ENCODE results near the gene APEH. TPM values are rescaled to one million over a fixed set of nuclear protein-coding genes. Genes with fewer than 3 reads are reported as not detected.
"Not testable (repeated sequence)": the region's sequence is repeated elsewhere in the genome, so short reads cannot be mapped to it uniquely, and the experiment has no call there.

The APEH gene
- total RNA-seq, 1 donor from 2014 or later: 126 TPM

DNA sequence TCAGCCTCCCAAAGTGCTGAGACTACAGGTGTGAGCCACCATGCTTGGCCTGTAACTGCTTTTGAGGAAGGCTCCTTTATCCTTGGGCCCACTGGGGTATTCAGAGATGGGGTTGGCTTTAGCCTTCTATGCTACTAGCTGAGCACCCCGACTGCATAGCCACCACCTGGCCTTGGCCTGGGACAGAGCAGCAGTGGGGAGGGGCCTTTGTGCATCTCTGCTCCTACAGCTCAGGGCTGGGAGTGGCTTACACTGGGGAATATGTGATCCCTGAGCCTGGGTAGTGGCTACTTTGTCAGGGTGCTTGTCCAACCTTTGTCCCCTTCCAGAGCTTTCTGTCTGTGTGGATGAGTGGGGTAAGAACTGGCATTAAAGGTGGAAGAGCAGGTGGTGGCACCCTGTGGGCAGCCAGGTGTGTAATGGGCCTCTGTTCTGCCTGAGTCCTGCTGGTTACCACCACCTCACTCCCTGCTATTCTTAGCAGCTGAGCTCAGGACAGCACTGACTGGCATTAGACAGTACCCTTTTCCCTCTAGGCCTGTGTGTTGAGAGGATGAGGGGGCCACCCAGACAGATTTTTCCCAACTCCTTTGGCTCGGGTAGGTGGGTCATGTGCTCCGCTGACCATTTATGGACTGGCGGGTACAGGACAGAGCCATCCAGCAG, 21.3 kb downstream of the APEH start:
- not testable (repeated sequence) for DNase-seq (ENCODE audit: low read depth); H3K4me3 ChIP-seq (ENCODE audit: low read depth, low read length)

GRCh38 chr3:49699281-49699979, 25.3 kb downstream of the APEH start:
- H3K4me3 ChIP-seq (ENCODE audit: low read depth, low read length): no peak overlapping the region
- TF ChIP-seq CTCF (conservative IDR thresholded peaks at IDR 0.05; ENCODE audit: low read depth, low read length): no peak
- no peak for DNase-seq (ENCODE audit: low read depth)

GRCh38 chr3:49700014-49700413, 25.9 kb downstream of the APEH start:
- H3K4me3 ChIP-seq (ENCODE audit: low read depth, low read length): no peak overlapping the region
- no peak for TF ChIP-seq CTCF (conservative IDR thresholded peaks at IDR 0.05; ENCODE audit: low read depth, low read length)
- DNase-seq (ENCODE audit: low read depth): no peak

DNA sequence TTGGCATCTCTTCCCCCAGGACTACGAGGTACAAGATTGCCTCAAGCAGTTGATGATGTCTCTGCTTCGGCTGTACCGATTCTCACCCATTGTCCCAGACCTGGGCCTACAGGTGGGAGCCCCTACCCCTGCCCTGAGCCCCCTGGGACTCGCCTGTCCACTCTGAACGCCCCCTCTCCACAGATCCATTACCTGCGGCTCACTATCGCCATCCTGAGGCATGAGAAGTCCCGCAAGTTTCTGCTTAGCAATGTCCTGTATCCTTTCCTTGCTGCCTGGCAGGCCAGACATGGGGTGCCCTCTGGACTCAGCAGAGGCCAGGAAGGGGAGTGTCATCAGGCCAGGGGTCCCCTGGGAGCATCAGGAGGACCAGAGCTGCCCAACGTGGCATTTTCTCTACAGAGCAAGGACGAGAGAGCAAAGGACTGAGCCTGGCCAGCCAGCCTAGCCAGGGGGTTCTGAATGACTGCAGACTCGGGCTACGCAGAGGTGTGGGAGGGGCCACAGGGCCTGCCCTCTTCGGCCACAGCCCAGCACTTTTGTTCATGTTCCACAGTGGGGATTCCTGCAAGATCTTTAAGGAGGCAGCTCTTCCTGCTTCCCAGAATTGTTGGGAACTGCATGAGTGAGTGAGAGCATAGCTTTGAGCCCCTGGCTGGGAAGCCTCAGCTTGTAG, 26.4 kb downstream of the APEH start:
- no peak for DNase-seq (ENCODE audit: low read depth)
- TF ChIP-seq CTCF (conservative IDR thresholded peaks at IDR 0.05; ENCODE audit: low read depth, low read length): peak; percentile 28
- no peak overlapping the region for H3K4me3 ChIP-seq (ENCODE audit: low read depth, low read length)

DNA sequence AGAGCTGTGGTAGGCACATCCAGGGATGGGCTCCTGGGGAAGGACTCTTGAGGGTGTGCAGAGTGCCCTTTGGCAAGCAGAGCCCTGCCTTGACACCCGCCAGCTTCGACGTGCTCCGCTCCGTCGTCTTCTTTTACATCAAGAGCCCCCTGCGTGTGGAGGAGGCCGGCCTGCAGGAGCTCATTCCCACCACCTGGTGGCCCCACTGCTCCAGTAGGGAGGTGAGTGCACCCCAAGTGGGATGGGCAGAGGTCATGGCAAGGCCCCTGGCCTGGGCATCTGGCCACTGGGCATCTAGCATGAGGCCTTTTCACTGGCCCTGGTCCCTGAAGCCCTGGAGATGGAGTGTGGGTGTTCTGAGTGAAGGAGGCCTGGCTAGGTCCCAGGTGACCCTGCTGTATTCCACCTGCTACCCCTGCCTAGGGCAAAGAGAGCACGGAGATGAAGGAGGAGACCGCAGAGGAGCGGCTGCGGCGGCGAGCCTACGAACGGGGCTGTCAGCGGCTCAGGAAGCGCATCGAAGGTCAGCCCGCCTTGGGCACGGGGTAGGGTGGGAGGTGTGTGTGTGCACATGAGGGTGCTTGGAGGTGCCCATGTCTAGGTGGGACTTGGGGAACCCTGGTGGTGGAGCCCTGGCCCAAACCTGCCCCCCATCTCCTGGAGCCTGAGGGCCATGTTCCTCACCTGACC, 27.4 kb downstream of the APEH start:
- H3K4me3 ChIP-seq (ENCODE audit: low read depth, low read length): no peak overlapping the region
- DNase-seq (ENCODE audit: low read depth): no peak
- peak; percentile 65 for TF ChIP-seq CTCF (conservative IDR thresholded peaks at IDR 0.05; ENCODE audit: low read depth, low read length)

DNA sequence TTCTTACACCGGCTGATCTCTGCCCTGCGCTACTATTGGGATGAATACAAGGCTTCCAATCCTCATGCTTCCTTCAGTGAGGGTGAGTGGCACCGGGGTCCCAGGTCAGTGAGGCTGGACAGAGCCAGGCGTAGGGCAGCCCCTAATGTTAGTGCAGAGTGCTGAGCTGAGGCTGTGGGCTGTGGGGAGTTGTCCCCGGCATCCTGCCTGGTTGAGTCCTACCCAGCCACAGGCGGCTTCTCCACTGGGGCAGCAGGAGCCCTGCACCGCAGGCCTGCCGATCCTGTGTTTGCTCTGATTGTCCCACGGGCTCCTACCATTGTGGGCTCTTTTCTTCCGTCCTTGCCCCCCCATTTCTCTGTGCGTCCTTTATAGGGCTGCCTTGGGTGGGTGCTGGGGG, 28.5 kb downstream of the APEH start:
- no peak for DNase-seq (ENCODE audit: low read depth)
- H3K4me3 ChIP-seq (ENCODE audit: low read depth, low read length): no peak overlapping the region
- TF ChIP-seq CTCF (conservative IDR thresholded peaks at IDR 0.05; ENCODE audit: low read depth, low read length): no peak

DNA sequence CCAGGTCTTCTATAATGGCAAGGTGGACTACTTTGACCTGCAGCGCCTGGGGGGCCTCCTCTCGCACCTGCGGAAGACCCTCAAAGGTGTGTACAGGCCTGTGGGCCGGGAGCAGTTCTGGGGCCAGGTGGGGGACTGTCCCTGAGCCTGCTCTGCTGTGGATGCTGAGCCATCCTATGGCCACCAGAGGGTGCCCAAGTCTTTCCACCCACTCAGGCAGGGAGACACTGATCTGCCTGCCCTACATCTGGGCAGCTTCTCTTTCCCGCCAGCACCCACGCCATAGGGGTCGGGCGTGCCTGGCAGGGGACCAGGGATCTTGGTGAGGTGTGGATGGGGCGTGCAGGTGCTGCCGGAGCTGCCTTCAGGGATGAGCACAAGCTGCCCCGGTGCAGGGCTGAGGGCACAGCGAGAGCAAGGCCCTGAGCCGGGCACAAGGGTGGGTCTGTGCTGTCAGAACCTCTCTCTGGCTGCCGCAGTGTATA, 29.3 kb downstream of the APEH start:
- peak; percentile 87 for TF ChIP-seq CTCF (conservative IDR thresholded peaks at IDR 0.05; ENCODE audit: low read depth, low read length)
- no peak for DNase-seq (ENCODE audit: low read depth)
- no peak overlapping the region for H3K4me3 ChIP-seq (ENCODE audit: low read depth, low read length)
